B cell (primary cell): ENCODE data around the gene PNPLA2. TPM values are rescaled to one million over a fixed set of nuclear protein-coding genes. Genes with fewer than 3 reads are reported as not detected.

Experiments
- ATAC-seq: fragments of 200-7000 bp; cut with Tn5 transposase; one replicate; pipeline ENCODE4 v1.10.0; 2021; ENCODE audit warnings: low read depth, mild to moderate bottlenecking, moderate number of reproducible peaks, moderate library complexity
- CTCF ChIA-PET: fragments of 350-600 bp; sonication (Branson Sonifier 250); formaldehyde crosslinking; loops from one replicate; lab custom pipeline; 2021; ENCODE audit warnings: antibody characterized with exemption, inconsistent platforms; lab: Charles Lee
- POLR2A ChIA-PET: fragments of 350-600 bp; sonication (Branson Sonifier 250); formaldehyde crosslinking; loops from one replicate; lab custom pipeline; 2021; ENCODE audit warnings: antibody characterized with exemption; lab: Charles Lee
- DNase-seq: peaks from one replicate; pipeline ENCODE4 v3.0.0; 2013
- H2AFZ ChIP-seq: 2 replicates; pipeline ENCODE4 v1.6.1; 2012; ENCODE audit warnings: mild to moderate bottlenecking, low read depth, low read length; ENCODE audit not compliant: insufficient read depth, poor library complexity, severe bottlenecking
- H3K27ac ChIP-seq, 2 donors: 1 replicate in 1 of 2; 2 replicates in 1 of 2; pipeline ENCODE4 v1.5.1; 2012 to 2013; ENCODE audit warnings: low read length in 2 of 2, mild to moderate bottlenecking in 2 of 2, moderate library complexity in 1 of 2
- H3K27me3 ChIP-seq, 4 experiments: fragments of 200-600 bp in 1 of 4; sonication (generic) in 1 of 4; replicated peaks in 1 of 4; 1 replicate in 2 of 4; 2 replicates in 2 of 4; pipeline versions ENCODE4 v1.6.1 to v1.7.0; 2013 to 2016; ENCODE audit warnings: low read length in 3 of 4, mild to moderate bottlenecking in 2 of 4, mixed read lengths in 1 of 4, moderate library complexity in 1 of 4; ENCODE audit not compliant: insufficient read depth in 4 of 4, control insufficient read depth in 3 of 4; ENCODE audit errors: control extremely low read depth in 1 of 4
- H3K36me3 ChIP-seq, 2 experiments: replicated peaks in 1 of 2; 1 replicate in 1 of 2; 2 replicates in 1 of 2; pipeline versions ENCODE4 v1.6.1 to v1.7.1; 2013; ENCODE audit warnings: low read length in 1 of 2; ENCODE audit not compliant: insufficient read depth in 2 of 2, control insufficient read depth in 1 of 2; ENCODE audit errors: control extremely low read depth in 1 of 2, extremely low read depth in 1 of 2
- H3K4me1 ChIP-seq, 2 donors: fragments of 200-600 bp in 1 of 2; sonication (generic) in 1 of 2; 1 replicate in 1 of 2; 2 replicates in 1 of 2; pipeline versions ENCODE4 v1.5.1 to v1.6.1; 2013 to 2017; ENCODE audit warnings: low read length in 2 of 2; ENCODE audit not compliant: control insufficient read depth in 2 of 2, insufficient read depth in 2 of 2
- H3K4me2 ChIP-seq: replicated peaks from 2 replicates; pipeline ENCODE3; 2012; ENCODE audit warnings: mild to moderate bottlenecking, low read depth, low read length; ENCODE audit not compliant: poor library complexity, severe bottlenecking
- H3K4me3 ChIP-seq, 5 experiments: fragments of 200-600 bp in 1 of 5; sonication (generic) in 1 of 5; 1 replicate in 3 of 5; 2 replicates in 2 of 5; pipeline versions ENCODE4 v1.5.1 to v1.7.0; 2011 to 2016; ENCODE audit warnings: low read length in 4 of 5, mild to moderate bottlenecking in 4 of 5, low read depth in 2 of 5, control low read depth in 1 of 5, moderate library complexity in 1 of 5; ENCODE audit not compliant: insufficient read depth in 1 of 5; ENCODE audit errors: control extremely low read depth in 1 of 5, extremely low read depth in 1 of 5
- H3K79me2 ChIP-seq: fragments of 200-600 bp; sonication (generic); one replicate; pipeline ENCODE4 v1.6.0; 2016; ENCODE audit warnings: low read length; ENCODE audit not compliant: control insufficient read depth, insufficient read depth
- H3K9ac ChIP-seq: fragments of 200-600 bp; sonication (generic); 2 replicates; pipeline ENCODE4 v1.6.1; 2017; ENCODE audit warnings: mild to moderate bottlenecking, low read length, moderate library complexity
- H3K9me3 ChIP-seq, 3 donors: one replicate each; pipeline versions ENCODE4 v1.6.1 to v1.7.1; 2013; ENCODE audit warnings: low read length in 2 of 3; ENCODE audit not compliant: control insufficient read depth in 2 of 3, insufficient read depth in 1 of 3; ENCODE audit errors: control extremely low read depth in 1 of 3
- H4K20me1 ChIP-seq: 2 replicates; pipeline ENCODE4 v1.6.0; 2012; ENCODE audit warnings: mild to moderate bottlenecking, low read length; ENCODE audit not compliant: insufficient read depth, control insufficient read depth, poor library complexity, severe bottlenecking
- H3K27ac Mint-ChIP-seq: one replicate; pipeline ENCODE4 v1.8.0; 2021; ENCODE audit warnings: mixed read lengths
- H3K27me3 Mint-ChIP-seq: one replicate; pipeline ENCODE4 v1.8.0; 2021; ENCODE audit warnings: mixed read lengths
- H3K4me1 Mint-ChIP-seq: one replicate; pipeline ENCODE4 v1.8.0; 2021; ENCODE audit warnings: mixed read lengths
- H3K4me3 Mint-ChIP-seq: one replicate; pipeline ENCODE4 v1.8.0; 2021; ENCODE audit warnings: mixed read lengths
- H3K9me3 Mint-ChIP-seq: one replicate; pipeline ENCODE4 v1.8.0; 2022; ENCODE audit warnings: mixed read lengths; ENCODE audit not compliant: insufficient read depth
- EZH2 ChIP-seq: IDR thresholded peaks from 2 replicates; pipeline ENCODE4 v1.6.1; 2012; ENCODE audit warnings: borderline replicate concordance, low read depth, mild to moderate bottlenecking, moderate library complexity, low read length; ENCODE audit not compliant: insufficient read depth, poor library complexity, severe bottlenecking
- WGBS: methylation state at CpG from one replicate; pipeline ENCODE4 v1.1.5; 2013; ENCODE audit warnings: missing lambda C conversion rate; ENCODE audit not compliant: insufficient coverage; 5-methylcytosine and 5-hydroxymethylcytosine counted together
- intact Hi-C: fragments of 100-400 bp; cut with micrococcal nuclease; formaldehyde crosslinking; loops from one replicate; pipeline ENCODE4 v1.10.0; 2022
- polyA plus RNA-seq: library from polyadenylated mRNA; depleted of rRNA; stranded (reverse); fragments of >200 nt; gene quantifications from 2 replicates; pipeline ENCODE4 v1.2.3, GENCODE V29; 2012
- total RNA-seq, 2 donors: library from RNA; stranded (reverse); fragments of 120-200 nt in 1 of 2; gene quantifications; 1 replicate in 1 of 2; 2 replicates in 1 of 2; pipeline versions ENCODE4 v1.2.3 to v1.2.4, GENCODE V29; 2013 to 2022
- TF ChIP-seq, protein P1 (sequence below): fragments of 200-600 bp; IDR thresholded peaks from one replicate; pipeline ENCODE4 v1.8.0; 2022; ENCODE audit warnings: antibody characterized with exemption, mild to moderate bottlenecking

The PNPLA2 gene
- total and polyA plus RNA-seq, 2 donors (not counting 1 experiment from before 2014, with no cell fraction given) = 208 to 276 TPM

GRCh38 chr11:824942-825341 lies 6.2 kb downstream of the PNPLA2 start:
- H3K4me1 ChIP-seq = peaks cover 47 to 52% of the 10 kb centered on the region in 2 donors
- H3K79me2 ChIP-seq = peaks cover 19% of the 10 kb centered on the region
- TF ChIP-seq, protein P1, sequence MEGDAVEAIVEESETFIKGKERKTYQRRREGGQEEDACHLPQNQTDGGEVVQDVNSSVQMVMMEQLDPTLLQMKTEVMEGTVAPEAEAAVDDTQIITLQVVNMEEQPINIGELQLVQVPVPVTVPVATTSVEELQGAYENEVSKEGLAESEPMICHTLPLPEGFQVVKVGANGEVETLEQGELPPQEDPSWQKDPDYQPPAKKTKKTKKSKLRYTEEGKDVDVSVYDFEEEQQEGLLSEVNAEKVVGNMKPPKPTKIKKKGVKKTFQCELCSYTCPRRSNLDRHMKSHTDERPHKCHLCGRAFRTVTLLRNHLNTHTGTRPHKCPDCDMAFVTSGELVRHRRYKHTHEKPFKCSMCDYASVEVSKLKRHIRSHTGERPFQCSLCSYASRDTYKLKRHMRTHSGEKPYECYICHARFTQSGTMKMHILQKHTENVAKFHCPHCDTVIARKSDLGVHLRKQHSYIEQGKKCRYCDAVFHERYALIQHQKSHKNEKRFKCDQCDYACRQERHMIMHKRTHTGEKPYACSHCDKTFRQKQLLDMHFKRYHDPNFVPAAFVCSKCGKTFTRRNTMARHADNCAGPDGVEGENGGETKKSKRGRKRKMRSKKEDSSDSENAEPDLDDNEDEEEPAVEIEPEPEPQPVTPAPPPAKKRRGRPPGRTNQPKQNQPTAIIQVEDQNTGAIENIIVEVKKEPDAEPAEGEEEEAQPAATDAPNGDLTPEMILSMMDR = no peak
- TF ChIP-seq EZH2 = no peak
- peaks cover 0 to 30% of the 10 kb centered on the region in 2 experiments for H3K36me3 ChIP-seq
- intact Hi-C loops = no loop called here
- H3K4me3 Mint-ChIP-seq = no peak overlapping the region
- no peak overlapping the region for H3K27ac Mint-ChIP-seq
- peaks cover 0 to 15% (median 0%) of the 10 kb centered on the region in 3 donors for H3K9me3 ChIP-seq
- peaks cover 7% of the 10 kb centered on the region for H3K27me3 Mint-ChIP-seq
- 100% methylated on average over 4 of the region's 11 CpGs for whole genome bisulfite sequencing
- H3K9ac ChIP-seq = no peak overlapping the region
- ATAC-seq (no peak), DNase-seq (no peak)
- peaks cover 0 to 26% (median 11%) of the 10 kb centered on the region in 4 experiments for H3K27me3 ChIP-seq
- H3K4me3 ChIP-seq = no peak overlapping the region
- CTCF ChIA-PET = no interaction called here
- POLR2A ChIA-PET = interaction anchor here (0.6 kb wide), 1 partner anchor 15 kb away, joined by 4 read pairs; no protein-coding TSS in a partner anchor
- no peaks in the 10 kb centered on the region for H3K9me3 Mint-ChIP-seq
- peaks cover 83% of the 10 kb centered on the region for H4K20me1 ChIP-seq
- peaks cover 48% of the 10 kb centered on the region for H3K4me1 Mint-ChIP-seq
- no peak overlapping the region for H3K27ac ChIP-seq
- H3K4me2 ChIP-seq = no peak overlapping the region
- H2AFZ ChIP-seq = no peak overlapping the region

- ATAC-seq (no peak), DNase-seq (no peak)
- Histone ChIP-seq H3K9ac (no peak overlapping the region), H3K9me3 (peaks cover 0 to 15% (median 0%) of the 10 kb centered on the region in 3 donors), H3K27ac (no peak overlapping the region), H3K27me3 (peaks cover 0 to 32% (median 14%) of the 10 kb centered on the region in 4 experiments), H3K4me2 (peak overlapping the region; percentile 99), H3K4me3 (no peak overlapping the region), H3K36me3 (peaks cover 0 to 27% of the 10 kb centered on the region in 2 experiments), H2AFZ (no peak overlapping the region), H4K20me1 (peaks cover 81% of the 10 kb centered on the region), H3K4me1 (peaks cover 49 to 52% of the 10 kb centered on the region in 2 donors), H3K79me2 (peaks cover 13% of the 10 kb centered on the region)
- Mint-ChIP-seq H3K9me3 (no peaks in the 10 kb centered on the region), H3K27ac (no peak overlapping the region), H3K27me3 (peaks cover 7% of the 10 kb centered on the region), H3K4me1 (peaks cover 48% of the 10 kb centered on the region), H3K4me3 (no peak overlapping the region)
- TF ChIP-seq EZH2 = no peak
- TF ChIP-seq, protein P1 = no peak
- CTCF ChIA-PET = no interaction called here
- POLR2A ChIA-PET = interaction anchor here (0.6 kb wide), 1 partner anchor 15 kb away, joined by 4 read pairs; no protein-coding TSS in a partner anchor
- intact Hi-C loops = no loop called here
- 93% methylated on average over 8 of the region's 12 CpGs for whole genome bisulfite sequencing
These were observed 6.9 kb downstream of the PNPLA2 start for GRCh38 chr11:825366-826226.
